Activated T-helper 1 cell treated with Interleukin-2 at 50 U/mL for 16 hours (primary cell): ENCODE results near the gene DPH5.

Experiments
- DNase-seq: peaks from one replicate; pipeline ENCODE4 v3.0.0-alpha.2; 2020; ENCODE audit warnings: low read depth

Gene DPH5

GRCh38 chr1:101030881-101031280 is 5.3 kb upstream of the DPH5 start:
- DNase-seq = no peak

DNA sequence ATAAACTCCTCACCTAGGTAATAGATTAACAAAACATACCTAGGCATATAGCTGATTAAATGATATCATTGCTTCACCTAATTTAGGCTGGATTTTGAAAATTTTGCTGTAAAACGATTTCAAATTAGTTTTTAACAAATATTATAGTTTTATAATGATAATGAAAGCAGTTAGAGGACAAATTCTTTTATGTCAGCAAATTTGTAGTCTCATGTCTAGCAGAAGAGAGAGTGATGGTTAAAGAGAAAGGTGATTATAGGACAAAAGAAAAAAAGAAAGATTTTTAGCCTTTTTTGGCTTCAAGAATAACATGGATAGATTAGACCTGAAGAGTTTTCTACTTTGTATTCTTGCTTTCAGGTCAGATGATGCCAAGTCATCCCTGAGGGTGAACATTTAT is 3.6 kb upstream of the DPH5 start:
- DNase-seq = no peak

GRCh38 chr1:101028466-101028865 is 2.9 kb upstream of the DPH5 start:
- DNase-seq = no peak

DNA sequence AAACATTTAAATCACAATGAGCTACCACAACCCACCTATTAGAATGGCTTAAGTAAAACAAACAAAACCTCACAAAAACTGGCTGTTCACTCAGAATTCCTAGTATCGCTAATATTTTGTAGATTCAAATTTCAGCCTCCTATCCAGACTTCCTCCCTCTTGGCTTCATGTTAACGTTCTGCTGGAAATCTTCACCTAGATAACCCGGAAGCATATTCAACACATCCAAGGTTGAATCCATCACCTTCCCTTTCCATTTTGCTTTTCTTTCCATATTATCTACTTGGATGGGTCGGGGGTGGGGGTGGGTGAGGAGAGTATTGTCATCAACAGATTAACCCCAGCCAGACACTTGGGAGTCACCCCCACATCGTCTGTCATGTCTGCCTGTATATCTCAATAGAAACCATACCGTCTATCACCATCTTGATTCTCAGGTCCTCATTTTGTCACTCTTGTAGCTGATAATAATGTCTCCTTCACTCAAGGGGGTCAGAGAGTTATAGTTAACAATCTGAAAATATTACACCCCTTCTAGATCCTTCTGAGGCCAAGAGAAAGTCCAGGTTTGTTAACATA is 1.7 kb upstream of the DPH5 start:
- DNase-seq = no peak

DNA sequence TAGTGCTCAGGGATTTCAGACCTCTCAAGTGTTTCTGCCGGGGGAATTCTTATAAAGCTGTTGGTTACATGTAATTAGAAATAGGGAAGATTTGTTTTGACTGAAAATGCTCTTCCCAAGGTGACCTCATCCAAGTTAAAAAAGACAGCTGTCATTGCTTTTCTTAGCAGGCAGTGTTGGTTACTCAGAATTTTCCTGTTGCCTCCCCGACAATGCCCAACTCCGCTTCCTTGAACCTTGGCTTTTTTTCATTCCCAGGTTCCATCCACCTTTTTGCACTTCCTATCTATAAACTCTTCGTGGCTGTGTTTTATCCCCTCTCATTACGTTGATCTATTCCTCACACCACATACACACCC is 825 bp upstream of the DPH5 start:
- DNase-seq = no peak

DNA sequence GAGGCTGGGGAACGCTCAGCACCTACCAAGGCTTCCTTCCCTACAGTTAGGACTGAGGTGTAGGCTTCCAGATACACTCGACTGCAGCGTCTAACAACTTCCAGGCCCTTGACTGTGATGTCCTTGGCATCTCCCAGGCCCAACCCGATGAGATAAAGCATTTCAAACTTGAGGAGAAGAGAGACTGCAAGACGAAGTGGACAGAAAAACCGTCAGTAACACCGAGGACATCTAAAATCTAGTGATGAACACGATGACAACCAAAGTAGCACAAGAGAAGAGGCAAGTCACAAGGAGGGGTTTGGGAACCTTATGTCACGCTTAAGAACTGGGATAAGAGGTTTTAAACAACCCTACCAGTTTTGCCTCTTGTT is 314 bp downstream of the DPH5 start:
- DNase-seq = no peak

GRCh38 chr1:101022294-101022693 is 3.3 kb downstream of the DPH5 start:
- no peak for DNase-seq

DNA sequence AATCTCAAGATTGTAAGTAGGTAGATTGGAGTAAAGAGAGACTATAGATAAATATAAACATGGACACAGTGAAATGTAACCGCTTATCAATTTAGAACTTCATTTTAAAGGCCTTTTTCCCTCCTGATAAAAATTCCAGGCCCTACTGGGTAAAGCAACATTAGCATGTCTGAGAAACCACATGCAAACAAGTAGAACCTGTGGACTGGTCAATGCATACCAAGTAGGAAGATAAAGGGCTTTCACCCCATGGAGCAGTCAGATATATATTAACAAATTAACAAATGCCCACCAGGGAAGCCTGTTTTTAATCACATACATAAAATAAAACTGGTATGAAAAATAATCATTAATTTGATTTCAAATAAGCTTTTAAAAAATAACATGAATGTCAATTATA is 8.1 kb downstream of the DPH5 start:
- DNase-seq = no peak

DNA sequence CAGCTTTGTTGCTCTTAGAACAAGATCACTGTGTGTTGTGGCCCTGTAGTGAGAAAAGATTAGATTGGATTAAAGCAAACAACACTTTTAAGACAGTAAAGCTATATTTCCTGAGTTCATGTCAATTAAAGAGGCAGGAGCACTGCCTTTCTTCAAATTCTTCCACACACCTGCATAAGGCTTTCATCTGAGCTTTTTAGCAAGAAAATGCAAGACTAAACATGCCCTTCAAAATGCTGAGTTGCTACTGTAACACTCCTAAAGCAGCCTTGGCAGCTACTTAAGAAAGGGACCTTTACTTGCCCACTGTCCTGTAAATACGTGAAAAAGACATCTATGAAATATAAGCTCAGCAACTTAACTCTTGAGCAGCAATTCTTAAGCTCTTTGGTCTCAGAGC is 11.8 kb downstream of the DPH5 start:
- DNase-seq = no peak

- no peak for DNase-seq
Measured at GRCh38 chr1:101008229-101008834, 17.3 kb downstream of the DPH5 start.

GRCh38 chr1:101006553-101006952 is 19.0 kb downstream of the DPH5 start:
- no peak for DNase-seq

- DNase-seq = no peak
Measured at GRCh38 chr1:101005871-101006270, 19.7 kb downstream of the DPH5 start.

GRCh38 chr1:101005183-101005582 is 20.4 kb downstream of the DPH5 start:
- DNase-seq = no peak

DNA sequence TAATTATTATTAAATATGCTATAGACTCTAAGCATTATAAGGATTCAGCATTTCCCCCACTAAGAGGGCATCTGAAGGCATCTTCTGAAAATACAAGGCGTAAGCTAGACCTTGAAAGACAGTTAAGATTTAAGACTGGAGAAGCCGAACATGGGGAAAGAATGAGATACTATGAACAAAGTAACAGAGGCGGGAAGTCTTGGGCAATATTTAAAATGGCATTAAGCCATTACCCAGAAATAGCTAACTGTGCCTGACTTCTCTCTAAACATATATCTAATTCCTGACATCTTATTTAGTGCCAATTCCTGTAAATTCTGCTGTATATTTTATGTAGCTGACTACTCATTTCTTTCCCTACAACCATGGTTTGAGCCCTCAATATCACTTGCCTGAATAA is 20.9 kb downstream of the DPH5 start:
- no peak for DNase-seq

DNA sequence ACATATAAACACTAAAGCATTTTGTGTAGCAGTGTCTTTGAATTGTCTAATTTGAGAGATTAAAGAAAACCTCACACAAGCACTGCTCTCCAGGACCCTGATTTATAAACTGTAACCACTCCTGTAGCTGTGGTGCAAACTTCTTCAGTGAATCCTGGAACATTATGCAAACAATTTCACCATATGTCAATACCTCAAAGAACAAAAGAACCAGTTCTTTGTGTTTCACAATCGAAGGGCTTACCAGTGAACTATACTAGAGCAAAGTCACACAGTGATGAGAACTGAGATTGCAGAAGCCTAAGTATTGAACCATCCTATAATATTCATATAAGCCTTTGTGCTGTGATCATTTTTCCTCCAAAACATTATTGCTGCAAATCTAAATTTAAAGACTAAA is 21.5 kb downstream of the DPH5 start:
- DNase-seq = no peak

GRCh38 chr1:101003012-101003650 is 22.5 kb downstream of the DPH5 start:
- DNase-seq = no peak

- DNase-seq = no peak
Measured at GRCh38 chr1:101002551-101002950, 23.0 kb downstream of the DPH5 start.

DNA sequence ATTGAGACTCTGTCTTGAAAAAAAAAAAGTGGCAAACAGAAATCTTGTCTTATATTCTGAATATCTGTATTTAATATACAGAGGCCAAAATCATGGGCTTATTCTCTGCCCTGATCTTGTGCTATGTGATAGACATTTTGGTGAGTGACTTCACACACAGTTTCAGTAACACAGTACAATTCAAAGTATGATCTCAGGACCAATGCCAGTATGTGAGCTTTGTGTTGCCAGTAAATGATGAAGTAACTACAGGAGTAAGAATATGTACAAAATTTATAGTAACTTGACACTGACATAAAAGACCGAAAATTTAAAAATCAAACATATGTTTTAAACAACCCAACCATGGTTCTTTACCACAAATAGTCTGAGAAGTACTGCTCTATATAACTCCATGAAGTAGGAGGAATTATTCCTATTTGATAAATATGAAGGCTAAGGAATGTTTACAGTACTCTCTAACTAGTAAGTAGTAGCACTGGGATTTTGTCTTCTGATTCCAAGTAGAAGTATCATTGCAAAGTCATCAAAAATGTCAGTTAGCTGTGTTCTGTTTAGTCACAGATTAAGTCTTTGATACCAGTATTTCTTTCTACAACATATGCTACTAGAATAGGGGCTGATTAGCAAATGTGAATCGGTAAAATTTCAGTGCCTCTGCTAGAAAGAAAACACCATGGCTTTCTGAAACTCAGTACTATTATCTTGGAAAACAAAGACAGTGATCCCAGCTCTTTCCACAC is 25.3 kb downstream of the DPH5 start:
- no peak for DNase-seq

- DNase-seq = no peak
Measured at GRCh38 chr1:100998426-100998825, 27.2 kb downstream of the DPH5 start.

- DNase-seq = no peak
Measured at GRCh38 chr1:100995198-100995988, 30.2 kb downstream of the DPH5 start.

DNA sequence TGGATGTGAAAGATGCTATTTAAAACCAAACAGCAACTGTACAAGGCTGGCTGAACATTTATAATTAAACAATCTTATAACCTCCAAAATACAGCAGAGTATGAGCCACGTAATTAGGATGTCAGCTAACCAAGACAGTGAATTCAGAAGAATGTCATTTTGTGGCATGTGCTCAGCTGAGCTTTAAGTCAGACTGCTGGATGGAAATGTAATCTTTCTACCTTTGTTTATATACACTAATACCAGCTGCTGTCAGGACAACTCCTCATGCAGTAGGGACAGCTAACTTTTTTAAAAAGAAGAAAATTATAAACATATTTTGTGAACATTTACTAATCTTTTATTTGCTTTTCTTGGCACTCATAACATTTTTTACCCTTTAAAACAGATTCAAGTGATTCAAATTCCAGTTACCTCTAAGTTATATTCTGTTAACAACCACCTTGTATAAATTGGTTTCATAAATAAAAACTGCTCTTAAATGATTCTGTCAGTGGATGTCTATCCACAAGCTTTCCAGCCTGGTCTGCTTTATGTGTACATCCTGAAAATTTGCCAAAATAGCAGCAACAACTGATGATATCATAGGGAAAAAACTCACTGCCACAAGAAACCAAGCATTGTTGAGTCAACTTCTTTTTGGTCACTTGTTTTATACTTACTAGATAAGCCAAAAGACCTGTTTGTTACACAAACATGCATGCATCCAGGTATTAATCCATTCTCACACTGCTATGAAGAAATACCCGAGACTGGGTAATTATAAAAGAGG is 36.1 kb downstream of the DPH5 start:
- no peak for DNase-seq

- DNase-seq = no peak
Measured at GRCh38 chr1:100988121-100988520, 37.5 kb downstream of the DPH5 start.
